Endothelial cell of umbilical vein (primary cell): ENCODE results near the gene LSM2.

Experiments used
- EZH2 ChIP-seq: IDR thresholded peaks from 2 replicates; pipeline ENCODE4 v1.6.1; 2012; ENCODE audit warnings: borderline replicate concordance, low read depth, mild to moderate bottlenecking, moderate library complexity, low read length, inconsistent platforms; ENCODE audit not compliant: severe bottlenecking
- JUN ChIP-seq: IDR thresholded peaks from 2 replicates; pipeline ENCODE4 v1.6.1; 2011; ENCODE audit warnings: borderline replicate concordance, low read depth; ENCODE audit not compliant: insufficient read length, insufficient read depth
- POLR2A ChIP-seq: IDR thresholded peaks from 2 replicates; pipeline ENCODE4 v1.6.1; 2012; ENCODE audit warnings: low read depth, mild to moderate bottlenecking, control low read depth, low read length
- POLR2AphosphoS5 ChIP-seq: IDR thresholded peaks from 2 replicates; pipeline ENCODE4 v1.6.1; 2012; ENCODE audit warnings: low read depth, mild to moderate bottlenecking, control low read depth, low read length, moderate library complexity; ENCODE audit not compliant: insufficient read depth
- TF ChIP-seq, protein P1 (sequence below): IDR thresholded peaks from 2 replicates; pipeline ENCODE4 v1.6.1; 2011; ENCODE audit not compliant: insufficient read depth, insufficient read length
- TF ChIP-seq, protein P2 (sequence below), 2 donors: IDR thresholded peaks; 1 replicate in 1 of 2; 2 replicates in 1 of 2; pipeline ENCODE4 v1.5.1; 2011; ENCODE audit warnings: low read length in 2 of 2, mild to moderate bottlenecking in 2 of 2, moderate library complexity in 2 of 2, control low read depth in 1 of 2, inconsistent platforms in 1 of 2, low read depth in 1 of 2; ENCODE audit not compliant: insufficient read depth in 1 of 2; ENCODE audit errors: extremely low read depth in 1 of 2

DNA sequence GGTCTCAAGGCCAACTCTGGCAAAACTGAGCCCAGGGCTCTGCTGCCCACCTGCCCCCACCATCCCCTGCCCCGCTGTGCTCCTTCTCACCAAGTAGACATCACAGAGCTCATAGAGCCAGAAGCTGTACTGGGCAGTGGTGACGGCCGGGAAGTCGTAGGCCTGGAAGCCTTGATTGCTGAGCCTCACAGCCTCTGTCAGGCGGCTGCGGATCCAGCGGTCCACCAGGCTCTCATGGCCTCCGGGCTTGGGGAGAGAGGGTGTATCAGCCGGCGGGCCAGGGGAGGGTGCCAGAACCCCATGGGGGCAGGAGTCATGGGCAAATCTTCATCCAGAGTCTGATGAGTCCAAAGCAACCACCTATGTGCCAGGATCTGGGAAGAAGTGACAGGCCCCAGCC, 26.9 kb downstream of the LSM2 start:
- TF ChIP-seq POLR2AphosphoS5 (no peak), JUN (no peak), EZH2 (no peak), POLR2A (no peak)
- TF ChIP-seq, protein P1, sequence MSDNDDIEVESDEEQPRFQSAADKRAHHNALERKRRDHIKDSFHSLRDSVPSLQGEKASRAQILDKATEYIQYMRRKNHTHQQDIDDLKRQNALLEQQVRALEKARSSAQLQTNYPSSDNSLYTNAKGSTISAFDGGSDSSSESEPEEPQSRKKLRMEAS: no peak
- TF ChIP-seq, protein P2, sequence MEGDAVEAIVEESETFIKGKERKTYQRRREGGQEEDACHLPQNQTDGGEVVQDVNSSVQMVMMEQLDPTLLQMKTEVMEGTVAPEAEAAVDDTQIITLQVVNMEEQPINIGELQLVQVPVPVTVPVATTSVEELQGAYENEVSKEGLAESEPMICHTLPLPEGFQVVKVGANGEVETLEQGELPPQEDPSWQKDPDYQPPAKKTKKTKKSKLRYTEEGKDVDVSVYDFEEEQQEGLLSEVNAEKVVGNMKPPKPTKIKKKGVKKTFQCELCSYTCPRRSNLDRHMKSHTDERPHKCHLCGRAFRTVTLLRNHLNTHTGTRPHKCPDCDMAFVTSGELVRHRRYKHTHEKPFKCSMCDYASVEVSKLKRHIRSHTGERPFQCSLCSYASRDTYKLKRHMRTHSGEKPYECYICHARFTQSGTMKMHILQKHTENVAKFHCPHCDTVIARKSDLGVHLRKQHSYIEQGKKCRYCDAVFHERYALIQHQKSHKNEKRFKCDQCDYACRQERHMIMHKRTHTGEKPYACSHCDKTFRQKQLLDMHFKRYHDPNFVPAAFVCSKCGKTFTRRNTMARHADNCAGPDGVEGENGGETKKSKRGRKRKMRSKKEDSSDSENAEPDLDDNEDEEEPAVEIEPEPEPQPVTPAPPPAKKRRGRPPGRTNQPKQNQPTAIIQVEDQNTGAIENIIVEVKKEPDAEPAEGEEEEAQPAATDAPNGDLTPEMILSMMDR (IDR thresholded peaks at IDR 0.05; ENCODE audit: extremely low read depth in 1 of 2, insufficient read depth in 1 of 2, low read depth in 1 of 2, low read length in 2 of 2): no peak
